MM.1S (cell line): ENCODE measurements around the gene VWA5A.

Source experiments
- DNase-seq: peaks from one replicate; pipeline ENCODE4 v3.0.0-alpha.2; 2015
- H2AFZ ChIP-seq: fragments of 300-600 bp; sonication (generic); 2 replicates; pipeline ENCODE4 v1.6.0; 2016; ENCODE audit warnings: antibody characterized with exemption, low read length
- H3F3A ChIP-seq: fragments of 300-600 bp; sonication (generic); 2 replicates; pipeline ENCODE4 v1.6.1; 2016; ENCODE audit warnings: mild to moderate bottlenecking, antibody characterized with exemption, low read length, moderate library complexity, mixed read lengths; ENCODE audit not compliant: insufficient read depth
- H3K27ac ChIP-seq: fragments of 300-600 bp; sonication (generic); 2 replicates; pipeline ENCODE4 v1.5.1; 2016; ENCODE audit warnings: mild to moderate bottlenecking, low read length
- H3K27me3 ChIP-seq: fragments of 300-600 bp; sonication (generic); replicated peaks from 2 replicates; pipeline ENCODE4 v1.6.0; 2016; ENCODE audit warnings: low read length; ENCODE audit not compliant: insufficient read depth
- H3K36me3 ChIP-seq: fragments of 300-600 bp; sonication (generic); replicated peaks from 2 replicates; pipeline ENCODE4 v1.6.1; 2016; ENCODE audit warnings: mild to moderate bottlenecking, low read length, mixed read lengths; ENCODE audit not compliant: insufficient read depth
- H3K4me1 ChIP-seq: fragments of 300-600 bp; sonication (generic); 2 replicates; pipeline ENCODE4 v1.6.1; 2016; ENCODE audit warnings: low read length, mixed read lengths
- H3K4me2 ChIP-seq: fragments of 300-600 bp; sonication (generic); 2 replicates; pipeline ENCODE4 v1.6.0; 2016; ENCODE audit warnings: low read depth, low read length
- H3K4me3 ChIP-seq: fragments of 300-600 bp; sonication (generic); 2 replicates; pipeline ENCODE4 v1.5.1; 2016; ENCODE audit warnings: low read length, mixed read lengths
- H3K79me2 ChIP-seq: fragments of 300-600 bp; sonication (generic); 2 replicates; pipeline ENCODE4 v1.6.1; 2016; ENCODE audit warnings: mixed run types, low read length, mixed read lengths
- H3K9ac ChIP-seq: fragments of 300-600 bp; sonication (generic); 2 replicates; pipeline ENCODE4 v1.6.1; 2016; ENCODE audit warnings: low read length, mixed read lengths
- H3K9me2 ChIP-seq: fragments of 300-600 bp; sonication (generic); replicated peaks from 2 replicates; pipeline ENCODE4 v1.6.1; 2016; ENCODE audit warnings: mild to moderate bottlenecking, low read length, mixed read lengths; ENCODE audit not compliant: insufficient read depth
- H3K9me3 ChIP-seq: fragments of 300-600 bp; sonication (generic); replicated peaks from 2 replicates; pipeline ENCODE4 v1.6.1; 2016; ENCODE audit warnings: mild to moderate bottlenecking, low read length, mixed read lengths; ENCODE audit not compliant: insufficient read depth
- H4K20me1 ChIP-seq: fragments of 300-600 bp; sonication (generic); 2 replicates; pipeline ENCODE4 v1.6.1; 2016; ENCODE audit warnings: mild to moderate bottlenecking, low read length, moderate library complexity, mixed read lengths; ENCODE audit not compliant: insufficient read depth
- EZH2 ChIP-seq: fragments of 300-600 bp; sonication (generic); optimal IDR thresholded peaks from 2 replicates; pipeline ENCODE3; 2017; ENCODE audit warnings: low read depth, mild to moderate bottlenecking, antibody characterized with exemption, low read length, mixed read lengths
- EZH2phosphoT487 ChIP-seq: fragments of 300-600 bp; sonication (generic); IDR thresholded peaks from 2 replicates; pipeline ENCODE4 v1.6.1; 2018; ENCODE audit warnings: antibody characterized with exemption, low read length
- TF ChIP-seq, protein P1 (sequence below): fragments of 300-600 bp; sonication (generic); IDR thresholded peaks from 2 replicates; pipeline ENCODE4 v1.5.1; 2016; ENCODE audit warnings: antibody characterized with exemption, low read length, mixed read lengths

The VWA5A gene

GRCh38 chr11:124172599-124172998, 57.3 kb downstream of the VWA5A start:
- Histone ChIP-seq H3K9me2 (no peaks in the 10 kb centered on the region), H3K79me2 (no peaks in the 10 kb centered on the region), H3K9me3 (no peaks in the 10 kb centered on the region), H3K36me3 (no peaks in the 10 kb centered on the region), H3K27ac (no peak overlapping the region), H3K27me3 (no peaks in the 10 kb centered on the region), H3K4me1 (no peaks in the 10 kb centered on the region), H2AFZ (no peak overlapping the region), H4K20me1 (no peaks in the 10 kb centered on the region), H3K4me3 (no peak overlapping the region), H3K9ac (no peak overlapping the region), H3F3A (no peaks in the 10 kb centered on the region), H3K4me2 (no peak overlapping the region)
- no peak for DNase-seq
- TF ChIP-seq EZH2 (no peak), EZH2phosphoT487 (no peak)
- TF ChIP-seq, protein P1, sequence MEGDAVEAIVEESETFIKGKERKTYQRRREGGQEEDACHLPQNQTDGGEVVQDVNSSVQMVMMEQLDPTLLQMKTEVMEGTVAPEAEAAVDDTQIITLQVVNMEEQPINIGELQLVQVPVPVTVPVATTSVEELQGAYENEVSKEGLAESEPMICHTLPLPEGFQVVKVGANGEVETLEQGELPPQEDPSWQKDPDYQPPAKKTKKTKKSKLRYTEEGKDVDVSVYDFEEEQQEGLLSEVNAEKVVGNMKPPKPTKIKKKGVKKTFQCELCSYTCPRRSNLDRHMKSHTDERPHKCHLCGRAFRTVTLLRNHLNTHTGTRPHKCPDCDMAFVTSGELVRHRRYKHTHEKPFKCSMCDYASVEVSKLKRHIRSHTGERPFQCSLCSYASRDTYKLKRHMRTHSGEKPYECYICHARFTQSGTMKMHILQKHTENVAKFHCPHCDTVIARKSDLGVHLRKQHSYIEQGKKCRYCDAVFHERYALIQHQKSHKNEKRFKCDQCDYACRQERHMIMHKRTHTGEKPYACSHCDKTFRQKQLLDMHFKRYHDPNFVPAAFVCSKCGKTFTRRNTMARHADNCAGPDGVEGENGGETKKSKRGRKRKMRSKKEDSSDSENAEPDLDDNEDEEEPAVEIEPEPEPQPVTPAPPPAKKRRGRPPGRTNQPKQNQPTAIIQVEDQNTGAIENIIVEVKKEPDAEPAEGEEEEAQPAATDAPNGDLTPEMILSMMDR, result no peak

DNA sequence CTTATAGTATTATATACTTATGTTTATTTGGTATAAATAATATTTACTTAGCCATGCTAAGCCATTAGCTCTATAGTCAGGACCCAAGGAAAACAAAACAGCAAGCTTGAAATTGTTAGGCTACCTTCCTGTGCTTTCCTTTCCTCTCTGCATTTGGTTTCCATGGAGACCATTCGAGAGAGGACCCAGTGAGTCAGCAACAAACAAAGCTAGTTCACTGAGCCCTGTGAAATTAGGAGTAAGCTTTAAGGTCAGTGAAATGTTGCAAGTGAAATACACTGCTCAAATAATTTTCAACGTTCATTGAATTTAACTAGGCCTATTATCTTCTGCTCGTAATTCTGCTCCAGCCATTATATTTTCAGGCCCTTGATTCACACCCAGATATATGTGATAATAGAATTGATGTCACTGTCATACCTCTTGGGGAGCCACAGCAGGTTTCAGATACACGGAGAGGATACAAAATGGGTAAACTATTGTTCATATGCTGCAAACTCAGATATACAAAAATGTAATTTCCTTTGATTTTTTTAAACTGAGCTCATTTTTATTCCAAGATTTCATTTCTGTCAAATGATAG, 58.8 kb downstream of the VWA5A start:
- no peak overlapping the region for H3K27ac ChIP-seq
- DNase-seq, result peak; percentile 56
- no peak overlapping the region for H3K4me3 ChIP-seq
- no peaks in the 10 kb centered on the region for H3K36me3 ChIP-seq
- TF ChIP-seq, protein P1, result no peak
- TF ChIP-seq EZH2phosphoT487 (no peak), EZH2 (no peak)
- H2AFZ ChIP-seq, result no peak overlapping the region
- H3K79me2 ChIP-seq, result no peaks in the 10 kb centered on the region
- no peaks in the 10 kb centered on the region for H4K20me1 ChIP-seq
- H3K27me3 ChIP-seq, result no peaks in the 10 kb centered on the region
- no peaks in the 10 kb centered on the region for H3K9me3 ChIP-seq
- no peaks in the 10 kb centered on the region for H3K9me2 ChIP-seq
- H3K4me2 ChIP-seq, result no peak overlapping the region
- no peaks in the 10 kb centered on the region for H3F3A ChIP-seq
- no peaks in the 10 kb centered on the region for H3K4me1 ChIP-seq
- no peak overlapping the region for H3K9ac ChIP-seq

- H3K27ac ChIP-seq, result no peak overlapping the region
- H3K4me1 ChIP-seq, result no peaks in the 10 kb centered on the region
- H3K9me2 ChIP-seq, result no peaks in the 10 kb centered on the region
- no peaks in the 10 kb centered on the region for H3K79me2 ChIP-seq
- no peak overlapping the region for H3K9ac ChIP-seq
- no peaks in the 10 kb centered on the region for H3K36me3 ChIP-seq
- no peaks in the 10 kb centered on the region for H3K27me3 ChIP-seq
- no peak for DNase-seq
- TF ChIP-seq, protein P1, result no peak
- TF ChIP-seq EZH2, result no peak
- TF ChIP-seq EZH2phosphoT487, result no peak
- no peak overlapping the region for H3K4me3 ChIP-seq
- no peak overlapping the region for H3K4me2 ChIP-seq
- no peaks in the 10 kb centered on the region for H3F3A ChIP-seq
- no peak overlapping the region for H2AFZ ChIP-seq
- no peaks in the 10 kb centered on the region for H3K9me3 ChIP-seq
- H4K20me1 ChIP-seq, result no peaks in the 10 kb centered on the region
Observed at GRCh38 chr11:124176925-124177715, 61.9 kb downstream of the VWA5A start.
